Transverse colon (tissue), 3 donors: Measurements from ENCODE around the gene C10orf90.

Experiments
- CTCF ChIP-seq, 5 experiments: fragments of 200-600 bp in 3 of 5; fragments of 450-650 bp in 2 of 5; sonication (generic) in 3 of 5; IDR thresholded peaks; 1 replicate in 2 of 5; 2 replicates in 3 of 5; pipeline ENCODE4 v1.5.1; 2016 to 2017; ENCODE audit warnings: antibody characterized with exemption in 5 of 5, inconsistent platforms in 3 of 5, mild to moderate bottlenecking in 2 of 5, moderate library complexity in 1 of 5
- EP300 ChIP-seq: sonication (generic); formaldehyde crosslinking; IDR thresholded peaks from one replicate; pipeline ENCODE4 v1.6.1; 2017; ENCODE audit warnings: antibody characterized with exemption, low read depth
- POLR2A ChIP-seq: fragments of 450-650 bp; IDR thresholded peaks from one replicate; pipeline ENCODE4 v1.6.1; 2016; ENCODE audit warnings: antibody characterized with exemption, mild to moderate bottlenecking, moderate library complexity

- TF ChIP-seq CTCF (IDR thresholded peaks at IDR 0.05) (no peak), POLR2A (no peak), EP300 (no peak)
These were observed 265.2 kb downstream of the C10orf90 start for GRCh38 chr10:126405239-126405775.
